ENCODE data around the gene ADAMTSL1. TPM values are rescaled to one million over a fixed set of nuclear protein-coding genes. Genes with fewer than 3 reads are reported as not detected.

The ADAMTSL1 gene
- total RNA-seq, 1 experiment from 2014 or later: not detected

GRCh38 chr9:18542837-18543405 lies 69.0 kb downstream of the ADAMTSL1 start:
- in situ Hi-C loops (cut with HindIII; ENCODE audit: low pct_unique_long_range_greater_than_20kb, low sequenced_read_pairs) (no loop called here), intact Hi-C loops (cut with micrococcal nuclease; ENCODE audit: unreplicated experiment) (no loop called here)
- ATAC-seq (no peak), DNase-seq (ENCODE audit: low read depth, low spot score) (no peak)
- H3K4me1 ChIP-seq (ENCODE audit: control insufficient read depth, insufficient read depth, low read length): no peaks in the 10 kb centered on the region
- no peak overlapping the region for H3K4me3 ChIP-seq (ENCODE audit: low read depth in 2 of 2, low read length in 2 of 2)
- ChIA-PET POLR2A (no interaction called here), CTCF (no interaction called here)
- no peaks in the 10 kb centered on the region for H3K27me3 ChIP-seq (ENCODE audit: control insufficient read depth, insufficient read depth, low read length)
- TF ChIP-seq SIN3A (IDR thresholded peaks at IDR 0.05; ENCODE audit: borderline replicate concordance, insufficient read depth, low read depth, low read length) (no peak), TCF7L2 (IDR thresholded peaks at IDR 0.05; ENCODE audit: low read depth, low read length) (no peak), POLR2AphosphoS5 (IDR thresholded peaks at IDR 0.05; ENCODE audit: low read depth, low read length) (no peak), REST (IDR thresholded peaks at IDR 0.05; ENCODE audit: insufficient read depth in 1 of 2, low read depth in 2 of 2, low read length in 1 of 2) (no peak), CTCF (IDR thresholded peaks at IDR 0.05) (no peak)
- H3K36me3 ChIP-seq (ENCODE audit: control insufficient read depth, insufficient read depth, low read length): no peaks in the 10 kb centered on the region
- no peak overlapping the region for H3K27ac ChIP-seq (ENCODE audit: low read length)
- H3K9me3 ChIP-seq (ENCODE audit: control insufficient read depth, insufficient read depth, low read depth, low read length): no peaks in the 10 kb centered on the region
- BruUV-seq (replicated peaks): no TSS peak

- in situ Hi-C loops (cut with HindIII; ENCODE audit: low pct_unique_long_range_greater_than_20kb, low sequenced_read_pairs): no loop called here
- Histone ChIP-seq H3K27ac (ENCODE audit: low read length) (no peak overlapping the region), H3K4me3 (ENCODE audit: low read depth in 2 of 2, low read length in 2 of 2) (no peak overlapping the region), H3K36me3 (ENCODE audit: control insufficient read depth, insufficient read depth, low read length) (no peaks in the 10 kb centered on the region), H3K9me3 (ENCODE audit: control insufficient read depth, insufficient read depth, low read depth, low read length) (no peaks in the 10 kb centered on the region), H3K27me3 (ENCODE audit: control insufficient read depth, insufficient read depth, low read length) (no peaks in the 10 kb centered on the region), H3K4me1 (ENCODE audit: control insufficient read depth, insufficient read depth, low read length) (no peaks in the 10 kb centered on the region)
- BruUV-seq (replicated peaks): no TSS peak
- CTCF ChIA-PET: no interaction called here
- ATAC-seq: no peak
- POLR2A ChIA-PET: no interaction called here
- intact Hi-C loops (cut with micrococcal nuclease; ENCODE audit: unreplicated experiment): no loop called here
- DNase-seq (ENCODE audit: low read depth, low spot score): no peak
- TF ChIP-seq CTCF (IDR thresholded peaks at IDR 0.05): no peak
- no peak for TF ChIP-seq POLR2AphosphoS5 (IDR thresholded peaks at IDR 0.05; ENCODE audit: low read depth, low read length)
- TF ChIP-seq REST (IDR thresholded peaks at IDR 0.05; ENCODE audit: insufficient read depth in 1 of 2, low read depth in 2 of 2, low read length in 1 of 2): no peak
- TF ChIP-seq SIN3A (IDR thresholded peaks at IDR 0.05; ENCODE audit: borderline replicate concordance, insufficient read depth, low read depth, low read length): no peak
- no peak for TF ChIP-seq TCF7L2 (IDR thresholded peaks at IDR 0.05; ENCODE audit: low read depth, low read length)
Measured at GRCh38 chr9:18543406-18544192, 69.6 kb downstream of the ADAMTSL1 start.

All from Panc1 (cell line).